HEK293 (cell line): ENCODE measurements around the gene EDIL3.

Source experiments
- CTCF ChIA-PET: fragments of 350-600 bp; formaldehyde crosslinking; extraction: SDS; loops from one replicate; lab custom pipeline; 2021; ENCODE audit warnings: antibody characterized with exemption; lab: Yijun Ruan, JAX
- POLR2A ChIA-PET: fragments of 300-600 bp; formaldehyde crosslinking; extraction: SDS; loops from one replicate; lab custom pipeline; 2020; ENCODE audit warnings: antibody characterized with exemption, inconsistent platforms; lab: Yijun Ruan, JAX
- H3K27ac ChIP-seq: fragments of 200-500 bp; sonication (Bioruptor generic); 2 replicates; pipeline ENCODE4 v1.5.1; 2014; ENCODE audit warnings: low read depth, low read length, control low read depth, inconsistent platforms; ENCODE audit errors: extremely low read depth
- H3K36me3 ChIP-seq, 2 experiments: fragments of 200-500 bp in 1 of 2; sonication (Bioruptor generic) in 1 of 2; 1 replicate in 1 of 2; 2 replicates in 1 of 2; pipeline ENCODE4 v1.5.1; 2014 to 2017; ENCODE audit warnings: inconsistent platforms in 2 of 2, low read length in 2 of 2; ENCODE audit not compliant: control insufficient read depth in 2 of 2, insufficient read depth in 1 of 2
- H3K4me1 ChIP-seq: fragments of 200-500 bp; sonication (Bioruptor generic); 2 replicates; pipeline ENCODE4 v1.5.1; 2014; ENCODE audit warnings: mild to moderate bottlenecking, low read length, inconsistent platforms; ENCODE audit not compliant: control insufficient read depth, insufficient read depth
- H3K4me3 ChIP-seq: 2 replicates; pipeline ENCODE4 v1.5.1; 2011; ENCODE audit warnings: low read depth, mild to moderate bottlenecking, control low read depth, low read length, moderate library complexity
- H3K9me3 ChIP-seq: fragments of 200-500 bp; sonication (Bioruptor generic); 2 replicates; pipeline ENCODE4 v1.5.1; 2014; ENCODE audit warnings: low read depth, low read length, inconsistent platforms; ENCODE audit not compliant: control insufficient read depth, insufficient read depth
- SALL2 ChIP-seq: fragments of 450-650 bp; formaldehyde crosslinking; IDR thresholded peaks from 2 replicates; pipeline ENCODE4 v1.5.0; 2017; ENCODE audit warnings: missing biosample characterization, mild to moderate bottlenecking, missing genetic modification characterization, borderline replicate concordance
- ZNF521 ChIP-seq: fragments of 450-650 bp; formaldehyde crosslinking; IDR thresholded peaks from 2 replicates; pipeline ENCODE4 v1.5.1; 2017; ENCODE audit warnings: missing biosample characterization, mild to moderate bottlenecking, missing genetic modification characterization
- ZNF776 ChIP-seq: fragments of 450-650 bp; formaldehyde crosslinking; IDR thresholded peaks from 2 replicates; pipeline ENCODE4 v1.5.0; 2017; ENCODE audit warnings: missing biosample characterization, missing genetic modification characterization, borderline replicate concordance

EDIL3 gene

GRCh38 chr5:83891261-83891660 is 493.4 kb downstream of the EDIL3 start:
- ChIA-PET POLR2A (no interaction called here), CTCF (interaction anchor here (0.6 kb wide), 2 partner anchors 174 to 259 kb away, joined by 3 to 4 read pairs; no protein-coding TSS in a partner anchor)
- Histone ChIP-seq H3K4me3 (no peak overlapping the region), H3K4me1 (no peaks in the 10 kb centered on the region), H3K27ac (no peak overlapping the region), H3K9me3 (no peaks in the 10 kb centered on the region), H3K36me3 (no peaks in the 10 kb centered on the region)
- TF ChIP-seq SALL2 (no peak), ZNF521 (no peak), ZNF776 (tag by site-specific recombination) (no peak)
